ENCODE data around the gene B3GAT1.

DNA sequence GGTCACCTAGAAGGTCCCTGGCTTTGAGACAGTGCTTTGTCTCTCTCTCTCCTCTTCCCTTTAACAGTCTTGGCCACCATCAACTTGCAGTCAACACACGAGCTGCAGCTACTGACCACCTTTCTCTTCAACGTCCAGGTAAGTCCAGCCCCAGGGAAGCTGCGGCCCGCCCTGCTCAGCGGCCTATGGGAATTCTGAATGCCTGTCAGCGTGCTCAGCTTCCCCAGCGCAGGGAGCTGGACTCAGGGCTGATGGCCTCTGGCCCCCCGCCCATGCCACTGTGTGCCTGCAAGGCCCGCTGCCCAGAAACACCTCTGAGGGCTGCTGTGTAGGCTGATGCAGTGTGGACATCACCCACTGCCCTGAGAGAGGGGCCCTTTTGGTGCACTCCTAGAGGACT is 47.8 kb downstream of the B3GAT1 start:
- TF ChIP-seq, protein P1, sequence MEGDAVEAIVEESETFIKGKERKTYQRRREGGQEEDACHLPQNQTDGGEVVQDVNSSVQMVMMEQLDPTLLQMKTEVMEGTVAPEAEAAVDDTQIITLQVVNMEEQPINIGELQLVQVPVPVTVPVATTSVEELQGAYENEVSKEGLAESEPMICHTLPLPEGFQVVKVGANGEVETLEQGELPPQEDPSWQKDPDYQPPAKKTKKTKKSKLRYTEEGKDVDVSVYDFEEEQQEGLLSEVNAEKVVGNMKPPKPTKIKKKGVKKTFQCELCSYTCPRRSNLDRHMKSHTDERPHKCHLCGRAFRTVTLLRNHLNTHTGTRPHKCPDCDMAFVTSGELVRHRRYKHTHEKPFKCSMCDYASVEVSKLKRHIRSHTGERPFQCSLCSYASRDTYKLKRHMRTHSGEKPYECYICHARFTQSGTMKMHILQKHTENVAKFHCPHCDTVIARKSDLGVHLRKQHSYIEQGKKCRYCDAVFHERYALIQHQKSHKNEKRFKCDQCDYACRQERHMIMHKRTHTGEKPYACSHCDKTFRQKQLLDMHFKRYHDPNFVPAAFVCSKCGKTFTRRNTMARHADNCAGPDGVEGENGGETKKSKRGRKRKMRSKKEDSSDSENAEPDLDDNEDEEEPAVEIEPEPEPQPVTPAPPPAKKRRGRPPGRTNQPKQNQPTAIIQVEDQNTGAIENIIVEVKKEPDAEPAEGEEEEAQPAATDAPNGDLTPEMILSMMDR (IDR thresholded peaks at IDR 0.05), result no peak
- TF ChIP-seq RAD21 (IDR thresholded peaks at IDR 0.05; ENCODE audit: low read length) (no peak), GABPA (IDR thresholded peaks at IDR 0.05; ENCODE audit: low read depth) (no peak), SIN3A (IDR thresholded peaks at IDR 0.05; ENCODE audit: borderline replicate concordance, low read depth, low read length) (no peak), TCF12 (IDR thresholded peaks at IDR 0.05) (no peak), EZH2phosphoT487 (IDR thresholded peaks at IDR 0.05; ENCODE audit: borderline replicate concordance, low read depth) (no peak), MXI1 (IDR thresholded peaks at IDR 0.05; ENCODE audit: low read depth, low read length) (no peak), RCOR1 (IDR thresholded peaks at IDR 0.05; ENCODE audit: low read length) (no peak)
- TF ChIP-seq, protein P2, sequence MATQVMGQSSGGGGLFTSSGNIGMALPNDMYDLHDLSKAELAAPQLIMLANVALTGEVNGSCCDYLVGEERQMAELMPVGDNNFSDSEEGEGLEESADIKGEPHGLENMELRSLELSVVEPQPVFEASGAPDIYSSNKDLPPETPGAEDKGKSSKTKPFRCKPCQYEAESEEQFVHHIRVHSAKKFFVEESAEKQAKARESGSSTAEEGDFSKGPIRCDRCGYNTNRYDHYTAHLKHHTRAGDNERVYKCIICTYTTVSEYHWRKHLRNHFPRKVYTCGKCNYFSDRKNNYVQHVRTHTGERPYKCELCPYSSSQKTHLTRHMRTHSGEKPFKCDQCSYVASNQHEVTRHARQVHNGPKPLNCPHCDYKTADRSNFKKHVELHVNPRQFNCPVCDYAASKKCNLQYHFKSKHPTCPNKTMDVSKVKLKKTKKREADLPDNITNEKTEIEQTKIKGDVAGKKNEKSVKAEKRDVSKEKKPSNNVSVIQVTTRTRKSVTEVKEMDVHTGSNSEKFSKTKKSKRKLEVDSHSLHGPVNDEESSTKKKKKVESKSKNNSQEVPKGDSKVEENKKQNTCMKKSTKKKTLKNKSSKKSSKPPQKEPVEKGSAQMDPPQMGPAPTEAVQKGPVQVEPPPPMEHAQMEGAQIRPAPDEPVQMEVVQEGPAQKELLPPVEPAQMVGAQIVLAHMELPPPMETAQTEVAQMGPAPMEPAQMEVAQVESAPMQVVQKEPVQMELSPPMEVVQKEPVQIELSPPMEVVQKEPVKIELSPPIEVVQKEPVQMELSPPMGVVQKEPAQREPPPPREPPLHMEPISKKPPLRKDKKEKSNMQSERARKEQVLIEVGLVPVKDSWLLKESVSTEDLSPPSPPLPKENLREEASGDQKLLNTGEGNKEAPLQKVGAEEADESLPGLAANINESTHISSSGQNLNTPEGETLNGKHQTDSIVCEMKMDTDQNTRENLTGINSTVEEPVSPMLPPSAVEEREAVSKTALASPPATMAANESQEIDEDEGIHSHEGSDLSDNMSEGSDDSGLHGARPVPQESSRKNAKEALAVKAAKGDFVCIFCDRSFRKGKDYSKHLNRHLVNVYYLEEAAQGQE (IDR thresholded peaks at IDR 0.05; ENCODE audit: low read depth, low read length), result no peak
- TF ChIP-seq, protein P3, sequence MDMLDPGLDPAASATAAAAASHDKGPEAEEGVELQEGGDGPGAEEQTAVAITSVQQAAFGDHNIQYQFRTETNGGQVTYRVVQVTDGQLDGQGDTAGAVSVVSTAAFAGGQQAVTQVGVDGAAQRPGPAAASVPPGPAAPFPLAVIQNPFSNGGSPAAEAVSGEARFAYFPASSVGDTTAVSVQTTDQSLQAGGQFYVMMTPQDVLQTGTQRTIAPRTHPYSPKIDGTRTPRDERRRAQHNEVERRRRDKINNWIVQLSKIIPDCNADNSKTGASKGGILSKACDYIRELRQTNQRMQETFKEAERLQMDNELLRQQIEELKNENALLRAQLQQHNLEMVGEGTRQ (IDR thresholded peaks at IDR 0.05; ENCODE audit: borderline replicate concordance, low read depth, low read length), result no peak

All from SK-N-SH (cell line).